Vagina (tissue), 2 donors: ENCODE results near the gene MAP6D1.

Experiments used
- CTCF ChIP-seq, 3 experiments: fragments of 450-650 bp in 2 of 3; fragments of 200-600 bp in 1 of 3; sonication (generic) in 1 of 3; IDR thresholded peaks; one replicate each; pipeline ENCODE4 v1.5.1; 2017 to 2019; ENCODE audit warnings: antibody characterized with exemption in 3 of 3, mild to moderate bottlenecking in 2 of 3, moderate library complexity in 2 of 3
- POLR2A ChIP-seq, 2 donors: fragments of 450-650 bp; IDR thresholded peaks; one replicate each; pipeline ENCODE4 v1.6.1; 2017; ENCODE audit warnings: antibody characterized with exemption in 2 of 2, mild to moderate bottlenecking in 2 of 2, moderate library complexity in 2 of 2
- POLR2AphosphoS5 ChIP-seq, 2 donors: sonication (generic); formaldehyde crosslinking; IDR thresholded peaks; one replicate each; pipeline ENCODE4 v1.9.0; 2017; ENCODE audit warnings: antibody characterized with exemption in 2 of 2, mild to moderate bottlenecking in 2 of 2, low read depth in 1 of 2; ENCODE audit not compliant: insufficient read depth in 1 of 2

- TF ChIP-seq CTCF (IDR thresholded peaks at IDR 0.05) = no peak
- TF ChIP-seq POLR2A (IDR thresholded peaks at IDR 0.05) = no peak
- TF ChIP-seq POLR2AphosphoS5 (IDR thresholded peaks at IDR 0.05; ENCODE audit: insufficient read depth in 1 of 2, low read depth in 1 of 2) = no peak
Measured at GRCh38 chr3:183790700-183791099, 34.7 kb downstream of the MAP6D1 start.
